H1 (cell line): ENCODE measurements around the gene DCP1B. TPM values are rescaled to one million over a fixed set of nuclear protein-coding genes. Genes with fewer than 3 reads are reported as not detected.

Experiments
- ASH2L ChIP-seq: fragments of 200-600, 300-600 bp; sonication (generic); IDR thresholded peaks from one replicate; pipeline ENCODE4 v1.7.1; 2017; ENCODE audit warnings: low read length
- BACH1 ChIP-seq: IDR thresholded peaks from 2 replicates; pipeline ENCODE4 v1.6.1; 2012; ENCODE audit warnings: low read length, improper control_type of control experiment
- CREB1 ChIP-seq: IDR thresholded peaks from 2 replicates; pipeline ENCODE4 v1.6.1; 2012; ENCODE audit warnings: inconsistent platforms
- GTF2F1 ChIP-seq: IDR thresholded peaks from 2 replicates; pipeline ENCODE4 v1.6.1; 2012; ENCODE audit warnings: low read depth, low read length, improper control_type of control experiment, borderline replicate concordance
- KDM4A ChIP-seq: IDR thresholded peaks from one replicate; pipeline ENCODE4 v1.7.1; 2012; ENCODE audit warnings: low read depth, mild to moderate bottlenecking, moderate library complexity, low read length, inconsistent platforms; ENCODE audit not compliant: severe bottlenecking
- PHF8 ChIP-seq: fragments of 200-600 bp; sonication (generic); conservative IDR thresholded peaks from 2 replicates; pipeline ENCODE4 v1.7.1; 2012; ENCODE audit warnings: low read depth, mild to moderate bottlenecking, inconsistent platforms, low read length, moderate library complexity
- POLR2A ChIP-seq, 2 experiments: IDR thresholded peaks; 1 replicate in 1 of 2; 2 replicates in 1 of 2; pipeline ENCODE4 v1.6.1; 2011; ENCODE audit warnings: low read depth in 2 of 2, low read length in 2 of 2, mild to moderate bottlenecking in 2 of 2; ENCODE audit errors: control extremely low read depth in 1 of 2
- SIRT6 ChIP-seq: IDR thresholded peaks from one replicate; pipeline ENCODE4 v1.7.1; 2012; ENCODE audit warnings: low read length, inconsistent platforms
- TAF1 ChIP-seq: IDR thresholded peaks from 2 replicates; pipeline ENCODE4 v1.6.1; 2011; ENCODE audit warnings: mild to moderate bottlenecking, low read depth, low read length
- TAF7 ChIP-seq: optimal IDR thresholded peaks from 2 replicates; pipeline ENCODE3; 2011; ENCODE audit warnings: low read depth, mild to moderate bottlenecking, inconsistent platforms, low read length, moderate library complexity, borderline replicate concordance
- polyA plus RNA-seq, 7 experiments: library from polyadenylated mRNA; depleted of rRNA in 3 of 7; stranded (reverse) in 5 of 7; unstranded in 2 of 7; fragments of >200 nt in 5 of 7; fragments of 200-250 nt in 2 of 7; gene quantifications; 1 replicate in 5 of 7; 2 replicates in 1 of 7; 4 replicates in 1 of 7; pipeline versions ENCODE4 v1.2.1 to v1.2.3, GENCODE V29; 2011 to 2013; ENCODE audit warnings: missing spikeins in 2 of 7, mixed read lengths in 2 of 7
- total RNA-seq: library from RNA; stranded (reverse); fragmentation: NEBNext Ultra II Directional; extraction: Animal tissue kit (Norgen Biotek cat#: 25700); gene quantifications from 2 replicates; pipeline ENCODE4 v1.2.1, GENCODE V29; 2021

The DCP1B gene
- total and polyA plus RNA-seq, 2 of the 8 experiments (the other 6 are each of a cell fraction or from before 2014, with no cell fraction given) = 14.8 to 29.0 TPM

DNA sequence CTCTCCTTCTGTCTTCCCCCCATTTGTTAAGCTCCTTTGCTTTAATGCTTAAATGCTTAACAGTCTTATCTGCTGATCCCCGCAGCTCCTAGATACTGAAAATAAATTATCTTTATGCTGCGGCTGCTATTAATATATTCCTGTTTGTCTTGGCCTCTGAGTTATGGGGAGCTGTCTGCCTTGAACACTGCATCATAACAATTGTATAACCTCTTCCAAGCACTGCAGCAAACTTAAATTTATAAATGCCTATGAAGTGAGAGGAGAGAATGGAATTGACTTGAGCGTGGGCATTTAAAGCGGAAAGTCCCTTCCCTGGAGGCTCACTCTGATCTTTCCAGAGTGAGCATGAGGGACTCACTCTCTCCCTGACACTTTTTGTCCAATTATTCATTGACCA lies 23.1 kb upstream of the DCP1B start (continued):
- TF ChIP-seq KDM4A = no peak
- no peak for TF ChIP-seq CREB1
- no peak for TF ChIP-seq TAF7
- no peak for TF ChIP-seq ASH2L
- no peak for TF ChIP-seq PHF8
- TF ChIP-seq GTF2F1 = no peak
- TF ChIP-seq BACH1 = no peak
- TF ChIP-seq TAF1 = no peak
- TF ChIP-seq POLR2A (IDR thresholded peaks at IDR 0.05; ENCODE audit: control extremely low read depth in 1 of 2, low read depth in 2 of 2, low read length in 2 of 2) = no peak
- no peak for TF ChIP-seq SIRT6
- TF ChIP-seq, all 59 proteins: peak for 0
